H1 (cell line): ENCODE measurements around the gene GPR156. TPM values are rescaled to one million over a fixed set of nuclear protein-coding genes. Genes with fewer than 3 reads are reported as not detected.

Experiments
- CEBPB ChIP-seq: IDR thresholded peaks from 2 replicates; pipeline ENCODE4 v1.6.1; 2012; ENCODE audit warnings: low read depth, low read length
- CHD7 ChIP-seq: fragments of 300-600 bp; sonication (generic); IDR thresholded peaks from 2 replicates; pipeline ENCODE4 v1.7.1; 2012; ENCODE audit warnings: low read length, moderate library complexity, mild to moderate bottlenecking, inconsistent platforms; ENCODE audit not compliant: insufficient replicate concordance
- EP300 ChIP-seq, 2 experiments: IDR thresholded peaks; 1 replicate in 1 of 2; 2 replicates in 1 of 2; pipeline ENCODE4 v1.6.1; 2011 to 2012; ENCODE audit warnings: low read depth in 2 of 2, low read length in 2 of 2, mild to moderate bottlenecking in 2 of 2, borderline replicate concordance in 1 of 2, inconsistent platforms in 1 of 2, moderate library complexity in 1 of 2
- GABPA ChIP-seq: IDR thresholded peaks from 2 replicates; pipeline ENCODE4 v1.6.1; 2011; ENCODE audit warnings: mild to moderate bottlenecking, low read length, moderate library complexity, borderline replicate concordance; ENCODE audit not compliant: insufficient read depth
- HDAC2 ChIP-seq, 2 experiments: fragments of 300-600 bp in 1 of 2; sonication (generic) in 1 of 2; IDR thresholded peaks; 2 replicates each; pipeline ENCODE4 v1.6.1; 2011 to 2012; ENCODE audit warnings: low read depth in 2 of 2, low read length in 2 of 2, mild to moderate bottlenecking in 2 of 2, moderate library complexity in 2 of 2, borderline replicate concordance in 1 of 2, inconsistent platforms in 1 of 2
- KDM1A ChIP-seq: fragments of 200-600, 300-600 bp; sonication (generic); IDR thresholded peaks from 2 replicates; pipeline ENCODE4 v1.7.1; 2016; ENCODE audit warnings: mild to moderate bottlenecking, low read length, borderline replicate concordance
- NANOG ChIP-seq: IDR thresholded peaks from 2 replicates; pipeline ENCODE4 v1.6.1; 2011; ENCODE audit warnings: low read length, low read depth, mild to moderate bottlenecking, inconsistent platforms; ENCODE audit not compliant: insufficient read depth, poor library complexity, severe bottlenecking
- RBBP5 ChIP-seq: IDR thresholded peaks from 2 replicates; pipeline ENCODE4 v1.7.1; 2012; ENCODE audit warnings: low read depth, mild to moderate bottlenecking, inconsistent platforms, low read length, moderate library complexity, borderline replicate concordance
- polyA plus RNA-seq, 7 experiments: library from polyadenylated mRNA; depleted of rRNA in 3 of 7; stranded (reverse) in 5 of 7; unstranded in 2 of 7; fragments of >200 nt in 5 of 7; fragments of 200-250 nt in 2 of 7; gene quantifications; 1 replicate in 5 of 7; 2 replicates in 1 of 7; 4 replicates in 1 of 7; pipeline versions ENCODE4 v1.2.1 to v1.2.3, GENCODE V29; 2011 to 2013; ENCODE audit warnings: missing spikeins in 2 of 7, mixed read lengths in 2 of 7
- total RNA-seq: library from RNA; stranded (reverse); fragmentation: NEBNext Ultra II Directional; extraction: Animal tissue kit (Norgen Biotek cat#: 25700); gene quantifications from 2 replicates; pipeline ENCODE4 v1.2.1, GENCODE V29; 2021

The GPR156 gene
- total and polyA plus RNA-seq, 2 of the 8 experiments (the other 6 are each of a cell fraction or from before 2014, with no cell fraction given), result 1.6 to 1.8 TPM

GRCh38 chr3:120276767-120277166, 8.3 kb downstream of the GPR156 start (continued):
- TF ChIP-seq CHD7 (no peak), KDM1A (no peak), RBBP5 (no peak), GABPA (no peak), EP300 (IDR thresholded peaks at IDR 0.05; ENCODE audit: borderline replicate concordance in 1 of 2, low read depth in 2 of 2, low read length in 2 of 2) (no peak), HDAC2 (IDR thresholded peaks at IDR 0.05; ENCODE audit: borderline replicate concordance in 1 of 2, low read depth in 2 of 2, low read length in 2 of 2) (no peak), NANOG (no peak), CEBPB (no peak)
